ENCODE results near the gene PSMG4.

The PSMG4 gene

GRCh38 chr6:3266170-3266569, 7.4 kb downstream of the PSMG4 start:
- TF ChIP-seq POLR2AphosphoS5 (IDR thresholded peaks at IDR 0.05; ENCODE audit: low read depth, low read length) = no peak
- no peak for TF ChIP-seq TAF1 (IDR thresholded peaks at IDR 0.05; ENCODE audit: borderline replicate concordance, insufficient read depth, low read length)
- no peak for TF ChIP-seq REST (IDR thresholded peaks at IDR 0.05; ENCODE audit: insufficient read depth in 1 of 2, low read depth in 2 of 2, low read length in 2 of 2)

DNA sequence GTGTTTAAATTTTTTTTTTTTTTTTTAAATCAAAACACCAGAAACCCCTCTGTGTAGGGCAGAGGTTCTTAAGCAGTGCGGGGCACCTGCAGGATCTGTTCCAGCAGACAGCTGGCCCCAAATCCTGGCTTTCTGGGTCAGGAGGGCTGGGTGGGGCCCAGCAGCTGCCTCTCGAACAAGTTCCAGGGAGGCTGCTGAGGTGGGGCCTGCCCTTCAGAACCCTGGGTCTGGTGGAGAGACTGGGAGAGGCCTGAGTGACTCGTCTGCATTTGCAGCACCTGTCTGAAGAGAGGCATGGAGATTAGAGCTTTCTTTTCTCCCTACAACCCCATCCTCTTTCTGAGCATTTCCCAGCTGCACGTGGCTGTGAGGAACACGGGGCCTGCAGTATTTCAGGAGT, 8.4 kb downstream of the PSMG4 start:
- TF ChIP-seq POLR2AphosphoS5 (IDR thresholded peaks at IDR 0.05; ENCODE audit: low read depth, low read length) (no peak), FOXP2 (optimal IDR thresholded peaks at IDR 0.05; ENCODE audit: borderline replicate concordance, extremely low read depth, extremely low read length, insufficient read depth) (no peak), TAF1 (IDR thresholded peaks at IDR 0.05; ENCODE audit: borderline replicate concordance, insufficient read depth, low read length) (no peak), REST (IDR thresholded peaks at IDR 0.05; ENCODE audit: insufficient read depth in 1 of 2, low read depth in 2 of 2, low read length in 2 of 2) (no peak), SIN3A (IDR thresholded peaks at IDR 0.05; ENCODE audit: borderline replicate concordance, insufficient read depth, low read length) (no peak)

GRCh38 chr6:3268680-3269079, 9.9 kb downstream of the PSMG4 start:
- no peak for TF ChIP-seq FOXP2 (optimal IDR thresholded peaks at IDR 0.05; ENCODE audit: borderline replicate concordance, extremely low read depth, extremely low read length, insufficient read depth)
- TF ChIP-seq SIN3A (IDR thresholded peaks at IDR 0.05; ENCODE audit: borderline replicate concordance, insufficient read depth, low read length) = no peak
- TF ChIP-seq REST (IDR thresholded peaks at IDR 0.05; ENCODE audit: insufficient read depth in 1 of 2, low read depth in 2 of 2, low read length in 2 of 2) = no peak
- TF ChIP-seq POLR2AphosphoS5 (IDR thresholded peaks at IDR 0.05; ENCODE audit: low read depth, low read length) = no peak
- TF ChIP-seq TAF1 (IDR thresholded peaks at IDR 0.05; ENCODE audit: borderline replicate concordance, insufficient read depth, low read length) = no peak

DNA sequence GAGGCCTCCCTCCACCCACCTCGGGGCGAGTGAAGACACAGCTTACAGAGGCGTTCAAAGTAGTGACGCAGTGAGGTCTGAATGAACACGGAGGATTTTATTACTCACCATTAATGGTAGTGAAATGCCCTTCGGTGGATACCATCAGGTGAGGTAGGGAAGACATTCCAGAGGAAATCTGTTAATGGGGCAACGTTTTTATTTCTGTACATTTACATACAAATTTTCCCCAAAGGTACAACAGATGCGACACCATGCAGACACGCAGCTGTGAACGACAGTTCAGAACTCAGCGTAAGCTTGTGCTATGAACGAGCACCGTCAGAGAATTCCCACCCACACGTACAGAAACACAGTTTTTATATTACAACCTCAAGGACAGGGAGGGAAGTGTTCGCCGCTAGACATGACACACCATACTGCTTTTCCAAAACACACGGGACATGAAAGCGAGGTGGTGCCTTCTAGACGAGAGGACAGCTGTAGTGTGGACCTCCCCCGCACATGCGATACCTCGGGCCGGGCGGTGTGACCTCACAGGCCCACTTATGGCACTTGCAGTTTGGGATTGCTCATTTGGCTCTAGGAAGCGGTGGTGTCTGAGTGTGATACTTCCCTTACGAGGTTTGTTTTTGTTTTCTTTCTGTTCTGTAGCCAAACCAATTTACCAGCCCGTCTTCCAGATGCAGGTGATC, 10.7 kb downstream of the PSMG4 start:
- TF ChIP-seq REST (IDR thresholded peaks at IDR 0.05; ENCODE audit: insufficient read depth in 1 of 2, low read depth in 2 of 2, low read length in 2 of 2) (no peak), POLR2AphosphoS5 (IDR thresholded peaks at IDR 0.05; ENCODE audit: low read depth, low read length) (peak; percentile 38; the same call in 1 of the 2 replicates)

DNA sequence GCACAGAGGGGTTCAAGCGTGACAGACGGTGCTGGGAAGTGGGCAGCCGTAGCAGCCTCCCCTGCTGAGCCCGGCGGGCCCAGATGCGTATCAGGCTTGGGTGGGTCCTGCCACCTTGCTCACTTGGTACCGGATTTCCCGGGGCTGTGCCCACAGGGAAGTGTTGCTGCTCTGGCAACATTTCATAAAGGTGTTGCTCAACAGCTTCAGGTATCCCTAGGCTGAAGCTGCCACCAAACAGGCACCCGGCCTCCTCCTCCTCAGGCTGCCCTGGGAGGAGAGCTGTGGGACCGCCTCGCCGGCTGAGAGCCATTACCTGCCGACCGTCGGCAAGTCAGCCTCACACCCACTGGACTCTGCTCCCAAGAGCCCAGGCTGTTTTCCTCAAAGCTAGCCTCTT, 11.5 kb downstream of the PSMG4 start:
- no peak for TF ChIP-seq FOXP2 (optimal IDR thresholded peaks at IDR 0.05; ENCODE audit: borderline replicate concordance, extremely low read depth, extremely low read length, insufficient read depth)
- no peak for TF ChIP-seq REST (IDR thresholded peaks at IDR 0.05; ENCODE audit: insufficient read depth in 1 of 2, low read depth in 2 of 2, low read length in 2 of 2)

Data from PFSK-1 (cell line).